CD4-positive, alpha-beta T cell (primary cell): ENCODE results near the gene RBM28. TPM values are rescaled to one million over a fixed set of nuclear protein-coding genes. Genes with fewer than 3 reads are reported as not detected.

ENCODE experiments used
- ATAC-seq: fragments of 200-7000 bp; cut with Tn5 transposase; one replicate; pipeline ENCODE4 v1.10.0; 2022; ENCODE audit warnings: mild to moderate bottlenecking; ENCODE audit not compliant: poor library complexity
- CTCF ChIA-PET: fragments of 350-600 bp; sonication (Branson Sonifier 250); formaldehyde crosslinking; loops from one replicate; lab custom pipeline; 2021; ENCODE audit warnings: antibody characterized with exemption, inconsistent platforms; lab: Charles Lee
- POLR2A ChIA-PET: fragments of 350-600 bp; sonication (Branson Sonifier 250); formaldehyde crosslinking; loops from one replicate; lab custom pipeline; 2021; ENCODE audit warnings: antibody characterized with exemption, inconsistent platforms; lab: Charles Lee
- DNase-seq, 14 experiments: peaks; one replicate each; pipeline ENCODE4 v3.0.0-alpha.2; 2013 to 2020; ENCODE audit warnings: mixed read lengths in 2 of 14
- H3K27ac ChIP-seq, 2 donors: one replicate each; pipeline versions ENCODE4 v1.5.1 to v1.7.0; 2013; ENCODE audit warnings: low read length in 2 of 2, low read depth in 1 of 2, mild to moderate bottlenecking in 1 of 2
- H3K27me3 ChIP-seq, 2 experiments: 1 replicate in 1 of 2; 2 replicates in 1 of 2; pipeline versions ENCODE4 v1.6.1 to v1.7.0; 2013; ENCODE audit warnings: low read length in 2 of 2, control low read depth in 1 of 2, mild to moderate bottlenecking in 1 of 2, moderate library complexity in 1 of 2; ENCODE audit not compliant: insufficient read depth in 2 of 2, control insufficient read depth in 1 of 2
- H3K36me3 ChIP-seq: one replicate; pipeline ENCODE4 v1.6.1; 2013; ENCODE audit warnings: low read length, control low read depth; ENCODE audit not compliant: insufficient read depth
- H3K4me1 ChIP-seq: one replicate; pipeline ENCODE4 v1.6.1; 2013; ENCODE audit warnings: low read length, control low read depth; ENCODE audit not compliant: insufficient read depth
- H3K4me3 ChIP-seq: one replicate; pipeline ENCODE4 v1.5.1; 2013; ENCODE audit warnings: mild to moderate bottlenecking, low read length, moderate library complexity
- H3K9me3 ChIP-seq, 2 experiments: 1 replicate in 1 of 2; 2 replicates in 1 of 2; pipeline versions ENCODE4 v1.6.1 to v1.7.0; 2013; ENCODE audit warnings: low read length in 2 of 2, mild to moderate bottlenecking in 2 of 2, control low read depth in 1 of 2, moderate library complexity in 1 of 2; ENCODE audit not compliant: control insufficient read depth in 1 of 2, insufficient read depth in 1 of 2
- H3K27ac Mint-ChIP-seq: one replicate; pipeline ENCODE4 v1.8.0; 2020; ENCODE audit warnings: mixed read lengths
- H3K27me3 Mint-ChIP-seq: one replicate; pipeline ENCODE4 v1.8.0; 2021; ENCODE audit warnings: mixed read lengths
- H3K36me3 Mint-ChIP-seq: one replicate; pipeline ENCODE4 v1.8.0; 2021; ENCODE audit warnings: low read depth, mixed read lengths
- H3K4me1 Mint-ChIP-seq: one replicate; pipeline ENCODE4 v1.8.0; 2021; ENCODE audit warnings: low read depth, mixed read lengths
- H3K4me3 Mint-ChIP-seq: one replicate; pipeline ENCODE4 v1.8.0; 2020; ENCODE audit warnings: mild to moderate bottlenecking, mixed read lengths
- H3K9me3 Mint-ChIP-seq: one replicate; pipeline ENCODE4 v1.8.0; 2020; ENCODE audit warnings: mixed read lengths
- intact Hi-C, 2 experiments: fragments of 100-400 bp; cut with DNase I in 1 of 2; cut with micrococcal nuclease in 1 of 2; formaldehyde crosslinking; loops; one replicate each; pipeline versions ENCODE4 v1.15.1 to v1.9.0; 2023 to 2025; cut with DNase I, micrococcal nuclease
- total RNA-seq, 174 experiments: library from RNA in 2 of 174; stranded (reverse) in 2 of 174; gene quantifications; one replicate each; pipeline ENCODE4 v1.2.3 and lab custom pipeline; 2021 to 2026
- TF ChIP-seq, protein P1 (sequence below): fragments of 200-600 bp; IDR thresholded peaks from one replicate; pipeline ENCODE4 v1.8.0; 2022; ENCODE audit warnings: antibody characterized with exemption, mild to moderate bottlenecking

Gene RBM28
- total RNA-seq, 2 experiments from 2014 or later, result 10.1 to 10.5 TPM

DNA sequence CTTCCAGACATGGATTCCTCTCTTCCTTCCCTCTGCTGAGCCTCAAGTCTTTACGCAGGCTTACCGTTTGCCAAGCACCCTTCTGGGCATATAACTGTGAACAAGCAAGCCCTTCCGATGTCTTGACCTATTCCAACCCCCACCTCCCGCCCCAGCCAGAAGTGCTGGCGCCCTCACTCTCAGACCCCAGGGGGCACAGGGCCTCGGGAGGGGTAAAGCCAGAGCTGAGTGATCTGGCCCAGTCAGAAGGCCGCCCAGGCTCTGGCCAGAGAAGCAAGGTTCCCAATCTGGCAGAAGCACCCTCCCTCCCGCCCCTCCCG lies 16.6 kb upstream of the RBM28 start:
- H3K36me3 ChIP-seq, result no peaks in the 10 kb centered on the region
- H3K27me3 ChIP-seq, result peaks cover 11 to 22% of the 10 kb centered on the region in 2 experiments
- Mint-ChIP-seq H3K27ac (no peak overlapping the region), H3K4me3 (no peak overlapping the region), H3K27me3 (peaks cover 53% of the 10 kb centered on the region), H3K36me3 (no peaks in the 10 kb centered on the region), H3K4me1 (peaks cover 17% of the 10 kb centered on the region), H3K9me3 (no peaks in the 10 kb centered on the region)
- CTCF ChIA-PET, result no interaction called here
- POLR2A ChIA-PET, result no interaction called here
- no peak overlapping the region for H3K4me3 ChIP-seq
- no peak for ATAC-seq
- TF ChIP-seq, protein P1, sequence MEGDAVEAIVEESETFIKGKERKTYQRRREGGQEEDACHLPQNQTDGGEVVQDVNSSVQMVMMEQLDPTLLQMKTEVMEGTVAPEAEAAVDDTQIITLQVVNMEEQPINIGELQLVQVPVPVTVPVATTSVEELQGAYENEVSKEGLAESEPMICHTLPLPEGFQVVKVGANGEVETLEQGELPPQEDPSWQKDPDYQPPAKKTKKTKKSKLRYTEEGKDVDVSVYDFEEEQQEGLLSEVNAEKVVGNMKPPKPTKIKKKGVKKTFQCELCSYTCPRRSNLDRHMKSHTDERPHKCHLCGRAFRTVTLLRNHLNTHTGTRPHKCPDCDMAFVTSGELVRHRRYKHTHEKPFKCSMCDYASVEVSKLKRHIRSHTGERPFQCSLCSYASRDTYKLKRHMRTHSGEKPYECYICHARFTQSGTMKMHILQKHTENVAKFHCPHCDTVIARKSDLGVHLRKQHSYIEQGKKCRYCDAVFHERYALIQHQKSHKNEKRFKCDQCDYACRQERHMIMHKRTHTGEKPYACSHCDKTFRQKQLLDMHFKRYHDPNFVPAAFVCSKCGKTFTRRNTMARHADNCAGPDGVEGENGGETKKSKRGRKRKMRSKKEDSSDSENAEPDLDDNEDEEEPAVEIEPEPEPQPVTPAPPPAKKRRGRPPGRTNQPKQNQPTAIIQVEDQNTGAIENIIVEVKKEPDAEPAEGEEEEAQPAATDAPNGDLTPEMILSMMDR, result no peak
- intact Hi-C loops, result no loop called here
- H3K4me1 ChIP-seq, result peaks cover 24% of the 10 kb centered on the region
- H3K9me3 ChIP-seq, result no peaks in the 10 kb centered on the region
- no peak overlapping the region for H3K27ac ChIP-seq
- DNase-seq, result no peak

DNA sequence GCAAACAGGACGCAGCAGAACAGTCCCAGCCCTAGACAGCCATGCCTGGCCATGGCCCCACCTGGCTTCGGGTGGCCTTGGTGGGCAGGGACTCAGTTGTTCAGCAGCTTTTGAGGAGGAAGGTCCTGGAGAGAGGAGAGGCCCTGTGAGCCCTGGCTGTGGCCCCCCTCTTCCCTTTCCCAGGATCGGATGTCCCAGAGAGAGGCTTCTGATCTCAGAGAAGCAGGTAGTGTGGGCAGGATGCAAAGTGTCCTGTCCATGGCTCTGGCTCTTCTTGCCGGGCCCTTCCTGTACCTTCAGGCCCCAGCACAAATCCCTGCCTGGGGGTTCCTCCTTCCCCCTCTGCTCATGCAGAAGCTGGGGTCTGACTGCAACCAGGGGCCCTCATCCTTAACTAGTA lies 16.2 kb upstream of the RBM28 start:
- ChIA-PET POLR2A (no interaction called here), CTCF (no interaction called here)
- H3K4me3 Mint-ChIP-seq, result peak overlapping the region; percentile 62
- Histone ChIP-seq H3K4me3 (no peak overlapping the region), H3K27ac (no peak overlapping the region), H3K36me3 (no peaks in the 10 kb centered on the region), H3K4me1 (peaks cover 24% of the 10 kb centered on the region), H3K27me3 (peaks cover 9 to 22% of the 10 kb centered on the region in 2 experiments), H3K9me3 (no peaks in the 10 kb centered on the region)
- H3K27ac Mint-ChIP-seq, result no peak overlapping the region
- no peak for DNase-seq
- TF ChIP-seq, protein P1, result no peak
- no peaks in the 10 kb centered on the region for H3K9me3 Mint-ChIP-seq
- peaks cover 49% of the 10 kb centered on the region for H3K27me3 Mint-ChIP-seq
- no peak for ATAC-seq
- intact Hi-C loops, result no loop called here
- peaks cover 17% of the 10 kb centered on the region for H3K4me1 Mint-ChIP-seq
- H3K36me3 Mint-ChIP-seq, result no peaks in the 10 kb centered on the region

DNA sequence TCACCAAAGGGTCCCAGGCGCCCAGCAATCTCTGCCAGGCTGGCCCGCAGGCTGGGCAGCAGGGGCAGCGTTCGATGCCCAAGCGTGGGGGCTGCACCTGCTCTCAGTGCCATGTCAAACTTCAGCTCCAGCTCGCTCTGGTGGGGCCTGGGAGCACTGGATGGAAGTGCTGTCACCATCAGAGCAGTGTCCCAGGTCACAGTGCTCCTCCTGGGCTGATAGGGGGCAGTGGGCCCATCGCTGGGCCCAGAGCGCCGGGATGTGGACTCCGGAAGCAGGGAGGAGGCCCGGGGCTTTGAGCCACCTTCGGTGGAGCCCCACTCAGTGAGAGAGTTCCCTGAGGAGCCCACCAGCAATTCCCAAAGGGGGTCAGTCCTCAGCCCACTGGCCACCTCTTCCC lies 15.6 kb upstream of the RBM28 start:
- POLR2A ChIA-PET, result no interaction called here
- no peak for ATAC-seq

More for the DNA sequence above, 15.6 kb upstream of the RBM28 start:
- peak overlapping the region; percentile 62 for H3K4me3 Mint-ChIP-seq
- TF ChIP-seq, protein P1, result no peak
- CTCF ChIA-PET, result no interaction called here
- H3K27me3 Mint-ChIP-seq, result peaks cover 43% of the 10 kb centered on the region
- Histone ChIP-seq H3K9me3 (no peaks in the 10 kb centered on the region), H3K4me1 (peaks cover 24% of the 10 kb centered on the region), H3K27ac (no peak overlapping the region), H3K4me3 (no peak overlapping the region), H3K27me3 (peaks cover 8 to 19% of the 10 kb centered on the region in 2 experiments), H3K36me3 (no peaks in the 10 kb centered on the region)
- DNase-seq, result no peak
- no peak overlapping the region for H3K27ac Mint-ChIP-seq
- no peaks in the 10 kb centered on the region for H3K36me3 Mint-ChIP-seq
- H3K9me3 Mint-ChIP-seq, result no peaks in the 10 kb centered on the region
- intact Hi-C loops, result no loop called here
- peaks cover 17% of the 10 kb centered on the region for H3K4me1 Mint-ChIP-seq
